A549 (cell line): ENCODE data around the gene UBE3B. TPM values are rescaled to one million over a fixed set of nuclear protein-coding genes. Genes with fewer than 3 reads are reported as not detected.

Experiments
- ATAC-seq, 2 experiments: fragments of 200-7000 bp in 1 of 2; fragments of >200 bp in 1 of 2; cut with Nextera tagmentation in 1 of 2; cut with Tn5 transposase in 1 of 2; 3 replicates each; pipeline versions ENCODE4 v1.8.0 to v1.9.1; 2018 to 2020; ENCODE audit warnings: mild to moderate bottlenecking in 1 of 2, moderate library complexity in 1 of 2
- CTCF ChIA-PET: fragments of 300-600 bp; sonication (Branson Sonifier 250); formaldehyde crosslinking; extraction: SDS; loops from one replicate; lab custom pipeline; 2021; ENCODE audit warnings: antibody characterized with exemption, inconsistent platforms; lab: Yijun Ruan, JAX
- POLR2A ChIA-PET: fragments of 350-600 bp; formaldehyde crosslinking; extraction: SDS; loops from one replicate; lab custom pipeline; 2021; ENCODE audit warnings: antibody characterized with exemption, inconsistent platforms; lab: Yijun Ruan, JAX
- DNase-seq, 2 experiments: peaks; one replicate each; pipeline versions ENCODE4 v3.0.0 to v3.0.0-alpha.2; 2011 to 2016; ENCODE audit warnings: low read depth in 1 of 2, low spot score in 1 of 2
- FAIRE-seq: peaks from 2 replicates; lab custom pipeline; 2011; peaks lifted over from hg19 to GRCh38; lab: Jason Lieb, UNC
- H3K27ac ChIP-seq, 2 experiments: fragments of >200 bp; sonication (Bioruptor Twin); formaldehyde crosslinking; 3 replicates each; pipeline ENCODE4 v1.5.1; 2016 to 2017
- H3K4me1 ChIP-seq: fragments of >200 bp; sonication (Bioruptor Twin); formaldehyde crosslinking; 3 replicates; pipeline ENCODE4 v1.6.1; 2016
- H3K4me2 ChIP-seq: fragments of >200 bp; sonication (Bioruptor Twin); formaldehyde crosslinking; 3 replicates; pipeline ENCODE4 v1.6.1; 2016
- H3K4me3 ChIP-seq: fragments of >200 bp; sonication (Bioruptor Twin); formaldehyde crosslinking; 3 replicates; pipeline ENCODE4 v1.5.1; 2016
- H3K9me3 ChIP-seq: fragments of >200 bp; sonication (Bioruptor Twin); formaldehyde crosslinking; 3 replicates; pipeline ENCODE4 v1.6.1; 2016
- ATOH8 ChIP-seq: fragments of 250-450 bp; sonication (Bioruptor Pico); IDR thresholded peaks from 2 replicates; pipeline ENCODE4 v1.5.0; 2020; ENCODE audit warnings: low read depth, mild to moderate bottlenecking, moderate library complexity
- CHD4 ChIP-seq: fragments of 200-600 bp; sonication (generic); IDR thresholded peaks from 2 replicates; pipeline ENCODE4 v1.6.1; 2016; ENCODE audit warnings: antibody characterized with exemption, mild to moderate bottlenecking, borderline replicate concordance
- CTCF ChIP-seq: fragments of >200 bp; sonication (Bioruptor Twin); formaldehyde crosslinking; IDR thresholded peaks from 3 replicates; pipeline ENCODE4 v1.5.1; 2016
- EHF ChIP-seq: fragments of 250-450 bp; sonication (Bioruptor Pico); IDR thresholded peaks from 2 replicates; pipeline ENCODE4 v1.5.0; 2020; ENCODE audit warnings: mild to moderate bottlenecking
- HDAC2 ChIP-seq: fragments of 200-600 bp; sonication (generic); IDR thresholded peaks from 2 replicates; pipeline ENCODE4 v1.6.1; 2016
- HES2 ChIP-seq: fragments of >200 bp; sonication (Bioruptor Twin); formaldehyde crosslinking; IDR thresholded peaks from 2 replicates; pipeline ENCODE4 v1.6.1; 2016
- HMGXB4 ChIP-seq: fragments of 250-450 bp; sonication (Bioruptor Pico); IDR thresholded peaks from 2 replicates; pipeline ENCODE4 v1.5.0; 2021; ENCODE audit warnings: mild to moderate bottlenecking, moderate library complexity, borderline replicate concordance
- KDM5A ChIP-seq: fragments of 200-600 bp; sonication (generic); IDR thresholded peaks from 2 replicates; pipeline ENCODE4 v1.6.1; 2016; ENCODE audit warnings: antibody characterized with exemption, mild to moderate bottlenecking
- MAX ChIP-seq: IDR thresholded peaks from 2 replicates; pipeline ENCODE4 v1.6.1; 2012
- MAZ ChIP-seq: fragments of 150-350 bp; IDR thresholded peaks from 2 replicates; pipeline ENCODE4 v1.6.1; 2014; ENCODE audit warnings: antibody characterized with exemption, low read depth, low read length, borderline replicate concordance
- NPAS2 ChIP-seq: fragments of 250-450 bp; sonication (Bioruptor Pico); IDR thresholded peaks from 2 replicates; pipeline ENCODE4 v1.8.0; 2022; ENCODE audit warnings: mild to moderate bottlenecking, moderate library complexity, borderline replicate concordance
- PBX3 ChIP-seq: IDR thresholded peaks from 2 replicates; pipeline ENCODE4 v1.6.1; 2012
- ZC3H11A ChIP-seq: fragments of 450-650 bp; IDR thresholded peaks from 2 replicates; pipeline ENCODE4 v1.6.1; 2014; ENCODE audit warnings: antibody characterized with exemption, mild to moderate bottlenecking
- ZFP36 ChIP-seq: fragments of 450-650 bp; IDR thresholded peaks from 2 replicates; pipeline ENCODE4 v1.6.1; 2014; ENCODE audit warnings: borderline replicate concordance; ENCODE audit not compliant: partially characterized antibody
- ZNF302 ChIP-seq: fragments of 250-450 bp; sonication (Bioruptor Pico); IDR thresholded peaks from 2 replicates; pipeline ENCODE4 v1.9.0; 2021; ENCODE audit warnings: inconsistent platforms, mild to moderate bottlenecking, moderate library complexity
- WGBS: methylation state at CpG from one replicate; pipeline ENCODE4 v1.1.6; 2017; ENCODE audit errors: missing lambda C conversion rate; 5-methylcytosine and 5-hydroxymethylcytosine counted together
- polyA plus RNA-seq, 4 experiments: library from polyadenylated mRNA; depleted of rRNA in 3 of 4; stranded (reverse); fragments of >200 nt; fragmentation: RNase III in 1 of 4; extraction: RNeasy Plus Mini Kit Qiagen cat#74134 plus additional on column Dnase treatment in 1 of 4; gene quantifications; 2 replicates in 3 of 4; 3 replicates in 1 of 4; pipeline ENCODE4 v1.2.3, GENCODE V29; 2011 to 2017

The UBE3B gene
- polyA plus RNA-seq, 2 of the 4 experiments (the other 2 are of a cell fraction): 14.0 to 38.0 TPM

DNA sequence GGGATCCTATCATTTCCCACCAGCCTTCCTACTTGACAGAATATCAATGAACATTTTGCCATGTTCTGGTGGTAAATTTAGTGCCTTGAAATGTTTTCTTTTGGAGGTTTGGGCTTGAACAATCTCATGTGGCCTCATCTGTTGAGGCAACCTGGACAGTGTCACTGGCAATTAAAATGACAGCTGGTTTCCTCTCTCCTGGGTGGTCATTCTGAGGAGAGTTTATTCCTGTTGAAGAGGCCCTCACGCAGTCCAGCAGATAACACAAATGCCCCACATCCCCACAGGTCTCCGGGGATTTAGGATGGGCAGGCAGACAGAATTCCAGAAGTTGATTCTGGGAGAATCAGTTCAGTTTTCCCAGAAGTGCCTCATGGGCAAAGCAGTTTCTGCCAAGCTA is 54.0 kb downstream of the UBE3B start:
- ATAC-seq: no peak

More for the DNA sequence above, 54.0 kb downstream of the UBE3B start:
- FAIRE-seq: no peak
- ChIA-PET CTCF (interaction anchor here (0.8 to 1.7 kb wide), 3 partner anchors 12 to 244 kb away, joined by 3 to 5 read pairs (median 4); no protein-coding TSS in a partner anchor), POLR2A (no interaction called here)
- Histone ChIP-seq H3K27ac (no peak overlapping the region), H3K4me1 (no peaks in the 10 kb centered on the region), H3K9me3 (no peaks in the 10 kb centered on the region), H3K4me3 (no peak overlapping the region), H3K4me2 (no peak overlapping the region)
- 93% methylated on average over 2 of the region's 2 CpGs for WGBS
- DNase-seq: no peak
- TF ChIP-seq MAZ (no peak), ZNF302 (CRISPR knock-in tag) (no peak), MAX (no peak), CTCF (no peak), HDAC2 (no peak), CHD4 (no peak), PBX3 (no peak), HMGXB4 (CRISPR knock-in tag) (no peak), NPAS2 (CRISPR knock-in tag) (no peak), ZC3H11A (no peak), ATOH8 (CRISPR knock-in tag) (no peak), EHF (CRISPR knock-in tag) (no peak), KDM5A (no peak), ZFP36 (no peak), HES2 (no peak)
